Osteocyte (in vitro differentiated cells): ENCODE data around the gene THTPA. TPM values are rescaled to one million over a fixed set of nuclear protein-coding genes. Genes with fewer than 3 reads are reported as not detected.

Experiments used
- DNase-seq: peaks from one replicate; pipeline ENCODE4 v3.0.0; 2021; ENCODE audit warnings: mixed read lengths; ENCODE audit not compliant: unreplicated experiment; ENCODE audit errors: extremely low spot score
- H3K27ac Mint-ChIP-seq: one replicate; pipeline ENCODE4 v1.8.0; 2021; ENCODE audit warnings: mild to moderate bottlenecking, mixed read lengths; ENCODE audit not compliant: unreplicated experiment
- H3K27me3 Mint-ChIP-seq: one replicate; pipeline ENCODE4 v1.8.0; 2021; ENCODE audit warnings: mixed read lengths; ENCODE audit not compliant: unreplicated experiment
- H3K36me3 Mint-ChIP-seq: one replicate; pipeline ENCODE4 v1.8.0; 2021; ENCODE audit warnings: mixed read lengths; ENCODE audit not compliant: unreplicated experiment
- H3K4me1 Mint-ChIP-seq: one replicate; pipeline ENCODE4 v1.8.0; 2021; ENCODE audit warnings: mixed read lengths; ENCODE audit not compliant: unreplicated experiment
- H3K4me3 Mint-ChIP-seq: one replicate; pipeline ENCODE4 v1.8.0; 2021; ENCODE audit warnings: mild to moderate bottlenecking, moderate library complexity, mixed read lengths; ENCODE audit not compliant: unreplicated experiment
- H3K9me3 Mint-ChIP-seq: one replicate; pipeline ENCODE4 v1.8.0; 2021; ENCODE audit warnings: mixed read lengths; ENCODE audit not compliant: unreplicated experiment
- CTCF ChIP-seq: fragments of 200-600 bp; sonication (generic); IDR thresholded peaks from 2 replicates; pipeline ENCODE4 v1.5.0; 2021; ENCODE audit warnings: antibody characterized with exemption, mild to moderate bottlenecking, moderate library complexity
- total RNA-seq: library from RNA; stranded (reverse); gene quantifications from 2 replicates; pipeline ENCODE4 v1.2.1, GENCODE V29; 2021

The THTPA gene
- total RNA-seq, 1 donor from 2014 or later, result 25.7 TPM

- TF ChIP-seq CTCF, result no peak
- H3K27me3 Mint-ChIP-seq, result no peaks in the 10 kb centered on the region
- no peak for DNase-seq
- H3K4me3 Mint-ChIP-seq, result no peak overlapping the region
- H3K4me1 Mint-ChIP-seq, result no peaks in the 10 kb centered on the region
- no peak overlapping the region for H3K27ac Mint-ChIP-seq
- no peaks in the 10 kb centered on the region for H3K9me3 Mint-ChIP-seq
- peaks cover 5% of the 10 kb centered on the region for H3K36me3 Mint-ChIP-seq
Observed at GRCh38 chr14:23521785-23522640, 34.1 kb upstream of the THTPA start.

- Mint-ChIP-seq H3K4me1 (no peaks in the 10 kb centered on the region), H3K27me3 (no peaks in the 10 kb centered on the region), H3K9me3 (no peaks in the 10 kb centered on the region)
Observed at GRCh38 chr14:23522643-23523198, 33.4 kb upstream of the THTPA start.

GRCh38 chr14:23523229-23524016 lies 32.6 kb upstream of the THTPA start:
- H3K27ac Mint-ChIP-seq, result no peak overlapping the region

More at GRCh38 chr14:23522643-23523198, 33.4 kb upstream of the THTPA start:
- DNase-seq, result no peak
- Mint-ChIP-seq H3K36me3 (peaks cover 5% of the 10 kb centered on the region), H3K4me3 (no peak overlapping the region), H3K27ac (no peak overlapping the region)
- TF ChIP-seq CTCF, result no peak

GRCh38 chr14:23524954-23525353 lies 31.1 kb upstream of the THTPA start:
- H3K27me3 Mint-ChIP-seq, result no peaks in the 10 kb centered on the region
- peaks cover 5% of the 10 kb centered on the region for H3K36me3 Mint-ChIP-seq
- H3K9me3 Mint-ChIP-seq, result no peaks in the 10 kb centered on the region
- H3K4me1 Mint-ChIP-seq, result no peaks in the 10 kb centered on the region
- no peak overlapping the region for H3K27ac Mint-ChIP-seq
- no peak for TF ChIP-seq CTCF
- H3K4me3 Mint-ChIP-seq, result no peak overlapping the region
- no peak for DNase-seq

More at GRCh38 chr14:23523229-23524016, 32.6 kb upstream of the THTPA start:
- DNase-seq, result no peak
- Mint-ChIP-seq H3K36me3 (peaks cover 5% of the 10 kb centered on the region), H3K4me3 (no peak overlapping the region), H3K27me3 (no peaks in the 10 kb centered on the region), H3K4me1 (no peaks in the 10 kb centered on the region), H3K9me3 (no peaks in the 10 kb centered on the region)
- no peak for TF ChIP-seq CTCF

GRCh38 chr14:23525611-23526010 lies 30.5 kb upstream of the THTPA start:
- Mint-ChIP-seq H3K36me3 (peaks cover 5% of the 10 kb centered on the region), H3K4me3 (no peak overlapping the region), H3K27me3 (no peaks in the 10 kb centered on the region), H3K9me3 (no peaks in the 10 kb centered on the region), H3K27ac (no peak overlapping the region), H3K4me1 (no peaks in the 10 kb centered on the region)
- no peak for TF ChIP-seq CTCF
- no peak for DNase-seq
